ENCODE data around the gene STH. TPM values are rescaled to one million over a fixed set of nuclear protein-coding genes. Genes with fewer than 3 reads are reported as not detected.

STH gene
- total RNA-seq, 1 donor from 2014 or later, result 1.7 TPM

GRCh38 chr17:46027976-46028325, 28.9 kb downstream of the STH start:
- no peak for DNase-seq

- no peak for DNase-seq
Measured at GRCh38 chr17:46028374-46028773, 29.3 kb downstream of the STH start.

GRCh38 chr17:46028981-46029565, 30.0 kb downstream of the STH start:
- DNase-seq, result no peak

GRCh38 chr17:46029627-46030026, 30.6 kb downstream of the STH start:
- DNase-seq, result no peak

GRCh38 chr17:46030752-46031151, 31.7 kb downstream of the STH start:
- no peak for DNase-seq

GRCh38 chr17:46031440-46031839, 32.4 kb downstream of the STH start:
- no peak for DNase-seq

- DNase-seq, result no peak
Measured at GRCh38 chr17:46031920-46032319, 32.9 kb downstream of the STH start.

- no peak for DNase-seq
Measured at GRCh38 chr17:46032909-46033308, 33.9 kb downstream of the STH start.

GRCh38 chr17:46033392-46033791, 34.3 kb downstream of the STH start:
- no peak for DNase-seq

GRCh38 chr17:46035112-46035818, 36.2 kb downstream of the STH start:
- DNase-seq, result no peak

GRCh38 chr17:46036491-46036890, 37.4 kb downstream of the STH start:
- DNase-seq, result no peak

GRCh38 chr17:46037722-46038255, 38.7 kb downstream of the STH start:
- DNase-seq, result no peak

- no peak for DNase-seq
Measured at GRCh38 chr17:46038414-46038813, 39.4 kb downstream of the STH start.

GRCh38 chr17:46038937-46039336, 39.9 kb downstream of the STH start:
- DNase-seq, result no peak

GRCh38 chr17:46039592-46040186, 40.6 kb downstream of the STH start:
- no peak for DNase-seq

- DNase-seq, result no peak
Measured at GRCh38 chr17:46042246-46042645, 43.2 kb downstream of the STH start.

- no peak for DNase-seq
Measured at GRCh38 chr17:46042925-46043324, 43.9 kb downstream of the STH start.

GRCh38 chr17:46043606-46044005, 44.6 kb downstream of the STH start:
- no peak for DNase-seq

- DNase-seq, result peak; percentile 91
Measured at GRCh38 chr17:46044286-46044928, 45.4 kb downstream of the STH start.

GRCh38 chr17:46044989-46045388, 45.9 kb downstream of the STH start:
- no peak for DNase-seq

GRCh38 chr17:46045639-46046038, 46.6 kb downstream of the STH start:
- no peak for DNase-seq

GRCh38 chr17:46046957-46047356, 47.9 kb downstream of the STH start:
- no peak for DNase-seq

GRCh38 chr17:46047398-46047797, 48.3 kb downstream of the STH start:
- DNase-seq, result no peak
